Measurements from ENCODE around the gene YIPF5.
A peak's percentile ranks its signal among the peaks of the same experiment; 100 is the strongest.

YIPF5 gene

GRCh38 chr5:144177548-144177947 lies 7.1 kb upstream of the YIPF5 start:
- no peak for DNase-seq (ENCODE audit: low read depth)

- DNase-seq (ENCODE audit: low read depth), result no peak
Measured at GRCh38 chr5:144173766-144174165, 3.3 kb upstream of the YIPF5 start.

GRCh38 chr5:144169904-144170275 lies 569 bp downstream of the YIPF5 start:
- no peak for DNase-seq (ENCODE audit: low read depth)

- DNase-seq (ENCODE audit: low read depth), result no peak
Measured at GRCh38 chr5:144167998-144168397, 2.5 kb downstream of the YIPF5 start.

GRCh38 chr5:144166696-144167095 lies 3.8 kb downstream of the YIPF5 start:
- DNase-seq (ENCODE audit: low read depth), result no peak

- DNase-seq (ENCODE audit: low read depth), result no peak
Measured at GRCh38 chr5:144162686-144163085, 7.8 kb downstream of the YIPF5 start.

- no peak for DNase-seq (ENCODE audit: low read depth)
Measured at GRCh38 chr5:144156767-144157171, 13.7 kb downstream of the YIPF5 start.

- DNase-seq (ENCODE audit: low read depth), result no peak
Measured at GRCh38 chr5:144151026-144151425, 19.4 kb downstream of the YIPF5 start.

- no peak for DNase-seq (ENCODE audit: low read depth)
Measured at GRCh38 chr5:144144956-144145751, 25.3 kb downstream of the YIPF5 start.

GRCh38 chr5:144143625-144144024 lies 26.8 kb downstream of the YIPF5 start:
- DNase-seq (ENCODE audit: low read depth), result no peak

GRCh38 chr5:144142824-144143162 lies 27.7 kb downstream of the YIPF5 start:
- DNase-seq (ENCODE audit: low read depth), result no peak

GRCh38 chr5:144142139-144142823 lies 28.2 kb downstream of the YIPF5 start:
- peak; percentile 36 for DNase-seq (ENCODE audit: low read depth)

GRCh38 chr5:144141585-144141984 lies 28.9 kb downstream of the YIPF5 start:
- no peak for DNase-seq (ENCODE audit: low read depth)

- DNase-seq (ENCODE audit: low read depth), result no peak
Measured at GRCh38 chr5:144139586-144139985, 30.9 kb downstream of the YIPF5 start.

GRCh38 chr5:144135113-144135762 lies 35.2 kb downstream of the YIPF5 start:
- no peak for DNase-seq (ENCODE audit: low read depth)

GRCh38 chr5:144134194-144134826 lies 36.1 kb downstream of the YIPF5 start:
- no peak for DNase-seq (ENCODE audit: low read depth)

- DNase-seq (ENCODE audit: low read depth), result no peak
Measured at GRCh38 chr5:144133050-144133633, 37.3 kb downstream of the YIPF5 start.

- DNase-seq (ENCODE audit: low read depth), result no peak
Measured at GRCh38 chr5:144131261-144131660, 39.2 kb downstream of the YIPF5 start.

- DNase-seq (ENCODE audit: low read depth), result no peak
Measured at GRCh38 chr5:144130306-144130705, 40.2 kb downstream of the YIPF5 start.

- DNase-seq (ENCODE audit: low read depth), result no peak
Measured at GRCh38 chr5:144128844-144129243, 41.6 kb downstream of the YIPF5 start.

- no peak for DNase-seq (ENCODE audit: low read depth)
Measured at GRCh38 chr5:144126707-144127106, 43.8 kb downstream of the YIPF5 start.

- DNase-seq (ENCODE audit: low read depth), result no peak
Measured at GRCh38 chr5:144125163-144125726, 45.2 kb downstream of the YIPF5 start.
